Measurements from ENCODE around the gene ZNF224. TPM values are rescaled to one million over a fixed set of nuclear protein-coding genes. Genes with fewer than 3 reads are reported as not detected.

ZNF224 gene
- total RNA-seq, 4 donors from 2014 or later = 12.5 to 33.0 (median 16.8) TPM

DNA sequence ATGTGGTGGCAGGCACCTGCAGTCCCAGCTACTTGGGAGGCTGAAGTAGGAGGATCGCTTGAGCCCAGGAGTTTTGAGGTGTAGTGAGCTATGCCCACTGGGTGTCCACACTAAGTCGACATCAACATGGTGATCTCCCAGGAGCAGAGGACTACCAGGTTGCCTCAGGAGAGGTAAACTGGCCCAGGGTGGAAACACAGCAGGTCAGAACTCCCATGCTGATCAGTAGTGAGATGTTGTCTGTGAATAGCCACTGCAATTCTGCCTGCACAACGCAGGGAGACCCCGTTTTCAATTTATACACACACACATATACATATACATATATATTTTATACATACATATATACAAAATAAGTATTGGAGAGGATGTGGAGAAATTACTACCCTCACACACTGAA is 2.1 kb upstream of the ZNF224 start:
- no peak overlapping the region for H3K4me3 ChIP-seq
- ATAC-seq = no peak
- WGBS, 2 donors (ENCODE audit: low coverage in 1 of 2) = 66 to 78% methylated on average over 2 to 3 of the region's 4 CpGs

DNA sequence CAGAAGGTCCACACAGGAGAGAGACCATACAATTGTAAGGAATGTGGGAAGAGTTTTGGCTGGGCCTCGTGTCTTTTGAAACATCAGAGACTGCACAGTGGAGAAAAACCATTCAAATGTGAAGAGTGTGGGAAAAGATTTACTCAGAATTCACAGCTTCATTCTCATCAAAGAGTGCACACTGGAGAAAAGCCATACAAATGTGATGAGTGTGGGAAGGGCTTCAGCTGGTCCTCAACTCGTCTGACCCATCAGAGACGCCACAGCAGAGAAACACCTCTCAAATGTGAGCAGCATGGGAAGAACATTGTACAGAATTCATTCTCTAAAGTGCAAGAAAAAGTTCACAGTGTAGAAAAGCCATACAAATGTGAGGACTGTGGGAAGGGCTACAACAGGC is 13.6 kb downstream of the ZNF224 start:
- peaks cover 0 to 82% (median 6%) of the 10 kb centered on the region in 3 donors for H3K9me3 ChIP-seq
- peaks cover 13 to 64% of the 10 kb centered on the region in 2 donors for H3K36me3 ChIP-seq
- no peak overlapping the region for H3K27ac ChIP-seq
- no peaks in the 10 kb centered on the region for H3K27me3 ChIP-seq
- H3K4me3 ChIP-seq = no peak overlapping the region
- no peak for ATAC-seq
- TF ChIP-seq, protein P1, sequence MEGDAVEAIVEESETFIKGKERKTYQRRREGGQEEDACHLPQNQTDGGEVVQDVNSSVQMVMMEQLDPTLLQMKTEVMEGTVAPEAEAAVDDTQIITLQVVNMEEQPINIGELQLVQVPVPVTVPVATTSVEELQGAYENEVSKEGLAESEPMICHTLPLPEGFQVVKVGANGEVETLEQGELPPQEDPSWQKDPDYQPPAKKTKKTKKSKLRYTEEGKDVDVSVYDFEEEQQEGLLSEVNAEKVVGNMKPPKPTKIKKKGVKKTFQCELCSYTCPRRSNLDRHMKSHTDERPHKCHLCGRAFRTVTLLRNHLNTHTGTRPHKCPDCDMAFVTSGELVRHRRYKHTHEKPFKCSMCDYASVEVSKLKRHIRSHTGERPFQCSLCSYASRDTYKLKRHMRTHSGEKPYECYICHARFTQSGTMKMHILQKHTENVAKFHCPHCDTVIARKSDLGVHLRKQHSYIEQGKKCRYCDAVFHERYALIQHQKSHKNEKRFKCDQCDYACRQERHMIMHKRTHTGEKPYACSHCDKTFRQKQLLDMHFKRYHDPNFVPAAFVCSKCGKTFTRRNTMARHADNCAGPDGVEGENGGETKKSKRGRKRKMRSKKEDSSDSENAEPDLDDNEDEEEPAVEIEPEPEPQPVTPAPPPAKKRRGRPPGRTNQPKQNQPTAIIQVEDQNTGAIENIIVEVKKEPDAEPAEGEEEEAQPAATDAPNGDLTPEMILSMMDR (IDR thresholded peaks at IDR 0.05) = no peak
- TF ChIP-seq POLR2AphosphoS5 (IDR thresholded peaks at IDR 0.05) = no peak
- no peak for TF ChIP-seq POLR2A (IDR thresholded peaks at IDR 0.05)
- no peak for TF ChIP-seq EP300 (IDR thresholded peaks at IDR 0.05)
- H3K4me1 ChIP-seq = peaks cover 0 to 12% (median 3%) of the 10 kb centered on the region in 3 donors
- WGBS, 2 donors (ENCODE audit: low coverage in 1 of 2) = 87 to 93% methylated on average over 3 of the region's 3 CpGs

More for the DNA sequence above, 2.1 kb upstream of the ZNF224 start:
- H3K36me3 ChIP-seq = peaks cover 0 to 19% of the 10 kb centered on the region in 2 donors
- peaks cover 0 to 21% (median 0%) of the 10 kb centered on the region in 3 donors for H3K4me1 ChIP-seq
- H3K9me3 ChIP-seq = peaks cover 0 to under 1% (median 0%) of the 10 kb centered on the region in 3 donors
- no peak overlapping the region for H3K27ac ChIP-seq
- no peak for TF ChIP-seq POLR2AphosphoS5 (IDR thresholded peaks at IDR 0.05)
- no peak for TF ChIP-seq EP300 (IDR thresholded peaks at IDR 0.05)
- no peaks in the 10 kb centered on the region for H3K27me3 ChIP-seq

DNA sequence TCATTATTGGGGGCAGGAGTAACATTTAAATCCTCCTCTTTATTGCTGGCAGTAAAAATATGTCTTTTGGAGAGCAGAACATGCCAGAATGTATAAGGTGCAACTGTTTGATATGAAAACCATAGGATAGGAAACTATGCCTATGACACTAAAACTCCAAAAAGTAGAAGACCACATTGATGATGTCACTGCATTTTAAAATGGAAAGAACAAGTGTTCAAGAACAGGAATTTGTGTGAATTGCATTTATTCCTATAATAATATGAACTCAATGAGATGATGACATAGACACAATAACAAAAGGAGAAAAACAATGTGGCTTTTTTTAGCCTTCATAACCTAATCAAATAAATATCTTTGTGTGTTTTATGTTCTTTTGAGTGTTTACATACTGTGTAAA is 15.3 kb downstream of the ZNF224 start:
- Histone ChIP-seq H3K27ac (no peak overlapping the region), H3K36me3 (peaks cover 13 to 47% of the 10 kb centered on the region in 2 donors), H3K27me3 (no peaks in the 10 kb centered on the region), H3K4me1 (peaks cover 3 to 20% (median 5%) of the 10 kb centered on the region in 3 donors), H3K4me3 (no peak overlapping the region), H3K9me3 (peaks cover 0 to 68% (median 6%) of the 10 kb centered on the region in 3 donors)
- TF ChIP-seq, protein P1 (IDR thresholded peaks at IDR 0.05) = no peak
- no peak for TF ChIP-seq POLR2A (IDR thresholded peaks at IDR 0.05)
- TF ChIP-seq POLR2AphosphoS5 (IDR thresholded peaks at IDR 0.05) = no peak
- TF ChIP-seq EP300 (IDR thresholded peaks at IDR 0.05) = no peak
- no peak for ATAC-seq

DNA sequence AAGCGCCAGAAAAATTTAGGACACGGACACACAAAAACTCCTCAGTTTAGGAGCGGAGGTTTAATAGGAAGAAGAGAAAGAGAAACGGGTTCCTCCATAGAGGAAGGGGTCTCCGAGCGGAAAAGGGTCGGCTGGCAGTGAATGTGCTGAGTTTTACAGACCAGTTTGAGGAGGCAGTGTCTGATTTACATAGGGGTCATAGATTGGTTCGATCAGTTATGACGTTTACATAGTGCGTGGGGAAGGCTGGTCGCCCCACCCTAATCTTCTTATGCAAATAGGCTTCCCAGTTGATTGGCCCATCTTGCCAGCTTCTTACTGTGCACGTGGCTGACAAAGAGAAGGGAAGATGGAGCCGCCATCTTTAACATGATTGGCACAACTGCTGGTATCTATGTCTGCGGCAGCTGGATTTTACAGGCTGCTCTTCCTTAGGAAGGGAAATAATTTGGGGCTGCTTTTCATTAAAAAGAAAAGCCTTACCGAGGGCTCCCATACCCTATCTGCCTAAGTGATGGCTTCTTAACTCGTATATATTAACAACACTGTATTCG is 17.8 kb downstream of the ZNF224 start:
- no peak for ATAC-seq
- no peak for TF ChIP-seq POLR2AphosphoS5 (IDR thresholded peaks at IDR 0.05)
- no peak for TF ChIP-seq POLR2A (IDR thresholded peaks at IDR 0.05)
- TF ChIP-seq, protein P1 (IDR thresholded peaks at IDR 0.05) = no peak
- no peak for TF ChIP-seq EP300 (IDR thresholded peaks at IDR 0.05)
- WGBS, 2 donors (ENCODE audit: low coverage in 1 of 2) = 5 to 8% methylated on average over 12 to 16 of the region's 17 CpGs
- Histone ChIP-seq H3K27ac (no peak overlapping the region), H3K36me3 (peaks cover 3 to 36% of the 10 kb centered on the region in 2 donors), H3K9me3 (peaks cover 0 to 43% (median 6%) of the 10 kb centered on the region in 3 donors), H3K4me3 (peak overlapping the region in 1 of 2 donors; percentile 67), H3K27me3 (no peaks in the 10 kb centered on the region), H3K4me1 (peaks cover 3 to 27% (median 6%) of the 10 kb centered on the region in 3 donors)

DNA sequence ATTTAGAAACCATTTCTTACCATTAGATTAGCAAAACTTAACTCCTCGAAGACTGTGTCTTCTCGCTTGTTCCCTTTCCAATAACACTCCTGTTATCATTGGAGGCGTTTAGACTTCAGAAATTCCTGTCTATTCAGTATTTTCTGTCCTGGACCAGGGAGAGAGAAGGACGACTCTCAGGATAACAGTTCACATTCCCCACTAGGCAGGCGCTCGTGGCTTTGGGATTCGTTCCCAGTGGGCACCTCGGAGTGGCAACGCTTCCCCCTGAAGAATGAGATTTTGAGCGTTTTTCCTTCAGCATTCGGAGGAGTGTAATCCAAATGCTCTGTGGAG is 18.6 kb downstream of the ZNF224 start:
- Histone ChIP-seq H3K4me1 (peaks cover 3 to 27% (median 6%) of the 10 kb centered on the region in 3 donors), H3K27ac (peak overlapping the region; percentile 45 to 83 (median 80)), H3K27me3 (no peaks in the 10 kb centered on the region), H3K9me3 (peaks cover 0 to 36% (median 6%) of the 10 kb centered on the region in 3 donors), H3K4me3 (peak overlapping the region; percentile 67 to 83), H3K36me3 (peaks cover 0 to 36% of the 10 kb centered on the region in 2 donors)
- no peak for TF ChIP-seq EP300 (IDR thresholded peaks at IDR 0.05)
- TF ChIP-seq POLR2A (IDR thresholded peaks at IDR 0.05) = no peak
- TF ChIP-seq, protein P1 (IDR thresholded peaks at IDR 0.05) = peak in 2 of 4 experiments; percentile 16 to 35
- 0% methylated on average over 4 to 11 of the region's 11 CpGs for WGBS, 2 donors (ENCODE audit: low coverage in 1 of 2)
- ATAC-seq = no peak
